ENCODE results near the gene INS.
A peak's percentile ranks its signal among the peaks of the same experiment; 100 is the strongest.

Gene INS

DNA sequence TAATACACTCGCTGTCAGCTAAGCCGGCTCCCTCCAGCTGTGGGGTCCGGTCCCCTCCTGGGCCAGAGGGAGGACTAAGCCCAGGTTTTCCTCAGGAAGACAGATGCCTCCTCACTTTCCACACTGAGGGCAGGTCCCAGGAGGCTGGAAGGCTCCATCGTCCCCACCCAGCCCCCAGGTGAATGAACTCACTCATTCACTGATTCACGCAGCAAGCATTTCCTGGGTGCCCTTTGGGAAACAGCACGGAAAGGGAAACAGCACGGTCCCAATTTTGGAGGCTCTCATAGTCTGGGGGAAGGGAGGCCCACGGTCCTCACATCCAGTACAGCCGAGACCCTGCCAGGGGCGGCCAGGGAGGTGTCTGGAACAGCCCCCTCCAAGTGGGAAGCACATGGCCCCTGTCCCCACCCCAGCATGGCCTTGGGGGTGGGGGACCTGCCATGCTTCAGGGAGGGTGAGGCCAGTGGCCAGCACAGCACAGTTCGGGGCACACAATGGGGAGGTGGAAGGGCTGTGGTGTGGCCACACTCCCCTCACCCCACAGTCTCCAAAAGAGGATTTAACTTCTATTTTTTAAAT, 19.9 kb upstream of the INS start:
- DNase-seq = no peak

GRCh38 chr11:2180347-2180746, 19.3 kb upstream of the INS start:
- no peak for DNase-seq

- no peak for DNase-seq
Measured at GRCh38 chr11:2179516-2179915, 18.5 kb upstream of the INS start.

DNA sequence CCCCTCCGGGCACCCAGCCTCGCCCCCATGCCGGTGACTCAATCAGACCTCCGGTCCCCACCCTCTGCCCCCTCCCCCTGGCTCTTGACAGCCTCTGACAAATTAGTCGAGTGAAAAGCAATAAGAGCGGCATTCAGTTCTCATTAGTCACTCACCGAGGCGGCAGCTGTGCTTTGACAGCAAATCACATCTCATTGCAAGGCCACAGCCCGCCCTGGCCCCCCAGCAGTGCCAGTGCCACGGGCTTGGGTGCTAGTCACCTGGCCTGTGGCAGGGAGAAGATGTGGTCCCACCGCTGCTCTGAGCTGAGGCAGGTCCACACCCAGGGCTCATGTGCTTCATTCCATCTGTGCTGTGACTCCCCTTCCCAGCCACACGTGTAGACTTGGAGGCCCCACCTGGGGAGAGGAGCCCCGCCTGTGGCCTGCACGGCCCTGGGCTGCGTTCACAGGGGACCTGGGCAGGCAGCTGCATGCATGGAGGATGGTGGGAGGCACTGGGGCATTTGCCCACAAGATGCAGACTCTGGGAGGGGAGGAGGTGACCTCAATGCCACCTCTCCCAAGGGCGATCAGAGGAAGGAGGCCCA, 18.0 kb upstream of the INS start:
- peak; percentile 73 for DNase-seq

DNA sequence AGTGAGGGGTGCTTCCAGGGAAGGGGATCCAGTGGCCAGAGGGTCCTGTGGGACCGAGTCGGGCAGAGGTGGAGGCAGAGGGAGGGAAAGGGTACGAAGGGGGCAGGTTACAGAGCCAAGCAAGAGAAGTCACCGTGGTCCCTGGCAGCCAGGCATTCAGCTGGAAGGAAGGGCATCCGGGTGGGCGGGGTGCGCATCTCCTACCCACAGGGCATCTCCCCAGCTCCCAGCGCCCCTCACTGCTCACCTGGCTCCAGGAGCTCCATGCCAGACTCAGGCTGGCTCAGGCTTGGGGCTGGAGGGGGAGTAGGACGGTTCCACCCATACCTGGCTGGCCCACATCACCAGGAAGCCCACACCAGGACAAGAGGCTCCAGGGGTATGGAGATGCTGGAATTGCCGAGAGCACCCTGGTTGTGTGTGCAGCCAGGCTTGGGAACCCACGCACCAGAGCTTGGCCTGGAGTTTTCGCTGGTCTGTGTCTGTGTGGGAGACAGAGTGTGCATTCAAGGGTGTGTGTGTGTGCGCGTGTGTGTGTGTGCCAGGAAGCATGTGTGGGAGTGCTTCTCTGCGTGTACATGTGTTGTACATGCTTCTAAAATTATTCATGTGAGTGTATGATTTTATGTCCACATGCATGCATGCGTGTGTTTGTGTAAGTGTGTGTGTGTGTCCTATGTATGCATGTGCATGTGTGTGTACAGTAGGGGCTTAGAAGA, 17.2 kb upstream of the INS start:
- DNase-seq = peak; percentile 13

DNA sequence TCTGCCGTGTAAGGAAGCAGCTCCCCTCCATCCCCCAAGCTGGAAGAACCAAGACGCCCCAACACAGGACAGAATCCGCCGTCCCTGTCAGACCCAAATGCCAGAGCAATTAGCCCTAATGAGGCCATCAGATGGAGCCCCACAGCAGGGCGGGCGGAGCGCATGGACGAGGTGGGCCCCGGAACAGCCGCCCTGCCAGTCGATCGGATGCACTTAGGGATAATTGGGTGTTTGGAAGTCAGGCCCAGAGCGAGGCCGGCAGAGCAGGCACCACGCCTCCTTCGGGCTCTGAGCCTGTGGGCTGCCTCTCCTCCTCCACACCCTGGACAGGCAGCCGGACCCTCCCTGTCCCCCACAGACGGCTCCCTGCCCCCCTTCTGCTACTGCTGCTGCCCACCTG, 16.1 kb upstream of the INS start:
- no peak for DNase-seq

DNA sequence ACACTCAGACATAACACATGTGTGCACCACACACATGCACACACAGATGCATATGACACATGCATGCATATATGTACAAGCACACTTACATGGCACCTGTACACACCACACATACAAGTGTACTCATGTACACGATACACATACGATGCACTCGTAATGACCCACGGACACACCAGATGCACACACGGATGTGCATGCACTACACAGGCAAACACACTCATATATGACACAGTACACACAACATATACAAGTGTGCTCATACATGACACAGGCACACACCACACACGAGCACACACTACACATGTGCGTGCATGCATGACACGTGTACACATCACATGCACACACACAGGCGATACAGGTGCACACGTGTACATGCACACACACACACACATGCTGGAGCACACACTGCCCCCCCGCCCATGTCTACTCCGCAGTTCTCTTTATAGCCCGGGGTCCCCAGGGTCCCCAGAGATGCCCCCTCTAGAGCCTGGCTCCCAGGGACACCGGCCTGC, 15.4 kb upstream of the INS start:
- no peak for DNase-seq

GRCh38 chr11:2175659-2176058, 14.7 kb upstream of the INS start:
- DNase-seq = peak; percentile 75

DNA sequence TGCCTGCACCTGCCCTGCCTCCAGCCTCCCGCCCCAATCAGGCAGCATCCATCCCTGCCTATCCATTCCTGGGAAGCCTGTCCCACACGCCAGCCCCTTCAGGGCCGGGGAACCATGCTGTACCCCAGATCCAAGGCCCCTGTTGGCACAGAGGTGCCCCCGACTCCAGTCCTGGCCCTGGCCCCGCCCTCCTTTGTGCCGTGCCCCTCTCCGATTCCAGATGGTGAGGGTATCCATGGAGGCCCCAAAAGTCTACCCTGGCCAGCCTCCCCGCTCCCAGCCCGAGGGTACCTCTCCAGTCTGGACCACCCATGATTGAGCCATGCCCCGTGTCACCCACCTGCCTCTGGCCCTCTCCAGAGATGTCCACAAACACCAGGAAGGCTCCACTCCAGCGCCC, 13.4 kb upstream of the INS start:
- no peak for DNase-seq

GRCh38 chr11:2173761-2174160, 12.8 kb upstream of the INS start:
- DNase-seq = no peak

DNA sequence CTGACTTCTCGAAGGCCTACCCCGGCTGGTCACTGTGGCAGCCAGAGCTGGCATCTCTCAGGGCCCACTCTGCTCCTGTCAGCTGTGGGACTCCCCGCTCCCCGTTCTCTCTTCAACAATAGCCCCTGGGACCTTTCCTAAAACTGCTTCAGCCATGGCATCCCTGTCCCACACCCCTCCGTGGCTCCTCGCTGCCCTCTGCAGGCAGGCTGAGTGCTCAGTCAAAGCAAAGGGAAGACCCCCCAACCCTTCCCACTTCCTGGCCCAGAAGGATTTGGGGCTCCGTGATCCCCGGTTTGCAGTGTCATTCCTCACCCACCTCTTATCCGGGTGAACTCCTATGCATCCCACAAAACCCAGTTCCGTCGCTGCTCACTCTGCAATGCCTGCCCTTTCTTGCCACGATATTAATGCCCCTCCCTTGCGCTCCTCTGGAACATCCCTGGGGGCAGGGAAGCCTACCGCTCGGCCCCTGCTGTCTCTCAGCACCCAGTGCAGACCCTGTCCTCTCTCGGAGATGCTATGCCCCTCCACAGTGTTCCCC, 12.2 kb upstream of the INS start:
- DNase-seq = no peak

GRCh38 chr11:2172676-2173075, 11.7 kb upstream of the INS start:
- no peak for DNase-seq

DNA sequence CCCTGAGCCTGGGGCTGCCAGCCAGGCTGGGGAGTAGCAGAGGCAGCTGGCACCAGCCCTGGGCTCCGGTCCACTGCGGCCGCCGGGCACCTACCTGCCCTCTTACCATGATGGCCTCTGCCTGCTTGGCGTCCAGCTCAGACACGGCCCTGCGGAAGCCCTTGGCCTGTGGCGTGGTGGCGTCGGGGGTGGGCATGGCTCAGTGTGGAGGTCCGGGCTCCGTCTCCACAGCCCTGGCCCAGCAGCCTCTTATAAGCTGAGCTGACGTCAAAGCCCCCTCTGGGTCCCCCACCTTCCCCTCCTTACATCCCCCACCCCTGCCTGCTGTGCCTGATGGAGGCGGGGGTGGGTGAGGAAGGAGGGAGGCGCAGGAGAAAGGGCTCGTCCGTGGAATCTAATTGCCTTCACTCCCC, 10.6 kb upstream of the INS start, which contains the start of gene TH:
TH (minus strand) TSS at position 225 of the 413 bp plus-strand sequence; CDS start at position 196, 29 bp downstream.
- no peak for DNase-seq

DNA sequence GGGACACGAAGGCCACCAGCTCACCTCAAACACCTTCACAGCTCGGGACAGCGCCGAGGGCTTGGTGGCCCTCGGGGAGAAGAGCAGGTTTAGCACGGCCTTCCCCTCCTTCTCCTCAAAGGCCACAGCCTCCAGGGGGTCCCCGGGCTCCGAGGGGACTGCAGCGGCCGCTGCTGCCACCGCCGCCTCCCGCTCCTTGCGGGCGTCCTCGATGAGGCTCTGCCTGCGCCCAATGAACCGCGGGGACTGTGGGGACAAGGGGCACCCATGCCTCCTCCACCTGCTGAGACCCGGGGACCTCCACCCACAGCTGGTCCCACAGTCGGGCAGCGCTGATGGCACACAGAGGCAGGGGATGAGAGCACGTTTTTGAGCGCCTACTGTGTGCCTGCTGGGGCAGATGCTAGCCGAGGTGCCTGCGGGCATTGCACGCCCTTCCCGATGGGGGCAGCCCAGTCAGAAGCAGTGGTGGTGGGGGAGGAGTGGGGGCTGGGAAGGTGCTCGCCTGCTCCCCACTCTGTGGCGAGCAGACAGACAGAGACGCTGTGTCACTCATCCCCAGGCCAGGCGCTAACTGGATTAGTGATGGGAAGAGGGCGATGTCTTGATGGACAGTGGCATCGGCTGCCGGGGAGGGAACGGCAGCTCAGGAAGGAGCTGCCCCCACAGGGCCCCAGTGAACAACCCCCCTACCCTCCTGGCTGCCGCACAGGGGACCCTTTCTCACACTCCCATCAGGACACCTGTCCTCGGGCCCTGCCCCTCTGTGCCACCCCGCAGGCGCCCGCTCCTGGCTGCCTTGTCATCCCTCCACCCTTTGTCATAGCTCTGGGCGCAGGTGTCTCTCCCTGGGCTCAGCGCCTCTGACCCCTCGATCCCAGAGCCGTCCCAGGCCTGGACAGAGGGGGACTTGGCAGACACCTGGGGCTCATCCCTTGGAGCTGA, 8.9 kb upstream of the INS start:
- DNase-seq = no peak

DNA sequence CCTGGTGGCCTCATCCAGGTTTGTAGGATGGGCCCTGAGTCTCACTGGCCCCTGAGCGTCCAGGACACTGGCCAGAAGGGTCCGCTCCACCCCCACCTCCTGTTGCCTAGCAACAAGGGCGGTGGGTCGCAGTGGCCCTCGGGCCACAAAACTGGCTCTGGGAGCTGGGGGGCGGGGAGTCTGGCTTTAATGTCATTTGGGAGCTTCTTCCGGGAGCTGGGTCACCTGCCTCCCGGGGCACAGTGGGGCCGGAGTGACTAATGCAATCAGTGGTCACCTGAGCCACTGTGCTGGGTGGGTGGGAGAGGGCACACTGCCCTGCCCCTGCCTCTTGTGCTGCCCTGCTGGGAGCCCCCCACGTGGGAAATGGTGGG, 8.0 kb upstream of the INS start:
- DNase-seq = no peak

GRCh38 chr11:2168286-2169004, 7.4 kb upstream of the INS start:
- no peak for DNase-seq

- no peak for DNase-seq
Measured at GRCh38 chr11:2167141-2168045, 6.4 kb upstream of the INS start.

DNA sequence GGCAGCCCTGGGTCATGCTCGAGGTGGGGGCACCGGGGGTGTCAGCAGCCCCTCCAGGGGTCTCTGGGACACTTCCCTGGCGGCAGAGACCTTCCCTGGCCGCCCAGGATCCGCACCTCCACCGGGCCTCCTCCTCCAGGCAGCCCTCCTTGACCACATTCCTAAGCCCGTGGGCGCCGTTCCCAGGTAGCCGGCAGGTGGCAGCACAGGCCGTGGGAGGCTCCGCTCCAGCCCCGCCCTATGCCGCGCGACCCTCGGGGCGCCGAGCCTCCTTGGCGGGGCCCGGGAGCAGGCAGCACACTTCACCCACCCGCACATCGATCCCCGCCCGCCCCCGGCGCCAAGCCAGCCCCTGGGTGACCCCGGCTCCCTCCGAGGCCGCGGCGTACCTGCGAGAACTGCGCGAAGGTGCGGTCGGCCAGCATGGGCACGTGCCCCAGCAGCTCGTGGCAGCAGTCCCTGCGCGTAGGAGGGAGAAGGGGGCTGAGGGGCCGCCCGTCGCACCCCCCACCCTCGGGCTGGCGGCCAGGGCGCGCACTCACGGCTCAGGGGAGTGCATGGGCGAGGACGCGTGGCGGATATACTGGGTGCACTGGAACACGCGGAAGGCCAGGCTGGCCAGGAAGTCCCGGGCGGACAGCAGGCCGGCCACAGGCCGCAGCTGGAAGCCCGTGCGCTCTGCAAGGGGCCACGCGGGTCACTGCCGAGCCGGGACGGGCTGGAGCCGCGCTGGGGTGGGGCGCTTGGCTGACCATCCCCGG, 5.3 kb upstream of the INS start:
- no peak for DNase-seq

- no peak for DNase-seq
Measured at GRCh38 chr11:2165571-2165970, 4.6 kb upstream of the INS start.

DNA sequence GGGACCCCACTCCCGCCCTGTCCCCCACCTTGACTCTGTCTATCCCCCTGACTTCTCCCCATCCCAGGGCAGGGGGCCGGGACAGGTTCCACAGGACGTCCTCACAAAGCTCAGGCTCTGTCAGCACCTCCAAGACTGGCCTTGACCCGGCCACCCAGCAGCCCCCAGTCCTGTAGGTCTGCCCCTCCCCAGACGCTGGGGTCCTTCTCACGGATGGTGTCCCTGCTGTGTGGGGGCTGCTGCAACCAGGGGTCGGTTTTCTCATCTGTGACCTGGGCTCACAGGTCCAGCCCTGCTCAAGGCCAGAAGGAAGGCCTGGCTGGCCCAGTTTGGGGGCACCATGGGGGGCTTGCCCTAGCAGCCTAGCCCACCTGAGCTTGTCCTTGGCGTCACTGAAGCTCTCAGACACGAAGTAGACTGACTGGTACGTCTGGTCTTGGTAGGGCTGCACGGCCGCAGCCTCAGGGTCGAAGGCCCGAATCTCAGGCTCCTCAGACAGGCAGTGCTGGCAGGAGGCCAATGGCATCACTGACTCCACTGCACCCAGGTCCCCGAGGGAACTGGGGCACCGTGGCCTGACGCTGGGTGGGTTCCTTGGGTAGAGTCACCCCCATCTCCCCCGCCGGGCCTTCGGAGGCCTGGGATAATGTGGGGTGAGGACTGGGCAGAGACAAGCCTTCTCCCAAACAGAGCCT, 4.0 kb upstream of the INS start:
- DNase-seq = no peak

Measured in fibroblast of upper back skin (primary cell).